NCI-H128 (cell line): Measurements from ENCODE around the gene MYO1E.
A peak's percentile ranks its signal among the peaks of the same experiment; 100 is the strongest.
"Not testable (repeated sequence)": the region's sequence is repeated elsewhere in the genome, so short reads cannot be mapped to it uniquely, and the experiment has no call there.

Experiments used
- DNase-seq: peaks from one replicate; lab custom pipeline; 2025; ENCODE audit not compliant: unreplicated experiment; lab: John Stamatoyannopoulos, UW

The MYO1E gene

DNA sequence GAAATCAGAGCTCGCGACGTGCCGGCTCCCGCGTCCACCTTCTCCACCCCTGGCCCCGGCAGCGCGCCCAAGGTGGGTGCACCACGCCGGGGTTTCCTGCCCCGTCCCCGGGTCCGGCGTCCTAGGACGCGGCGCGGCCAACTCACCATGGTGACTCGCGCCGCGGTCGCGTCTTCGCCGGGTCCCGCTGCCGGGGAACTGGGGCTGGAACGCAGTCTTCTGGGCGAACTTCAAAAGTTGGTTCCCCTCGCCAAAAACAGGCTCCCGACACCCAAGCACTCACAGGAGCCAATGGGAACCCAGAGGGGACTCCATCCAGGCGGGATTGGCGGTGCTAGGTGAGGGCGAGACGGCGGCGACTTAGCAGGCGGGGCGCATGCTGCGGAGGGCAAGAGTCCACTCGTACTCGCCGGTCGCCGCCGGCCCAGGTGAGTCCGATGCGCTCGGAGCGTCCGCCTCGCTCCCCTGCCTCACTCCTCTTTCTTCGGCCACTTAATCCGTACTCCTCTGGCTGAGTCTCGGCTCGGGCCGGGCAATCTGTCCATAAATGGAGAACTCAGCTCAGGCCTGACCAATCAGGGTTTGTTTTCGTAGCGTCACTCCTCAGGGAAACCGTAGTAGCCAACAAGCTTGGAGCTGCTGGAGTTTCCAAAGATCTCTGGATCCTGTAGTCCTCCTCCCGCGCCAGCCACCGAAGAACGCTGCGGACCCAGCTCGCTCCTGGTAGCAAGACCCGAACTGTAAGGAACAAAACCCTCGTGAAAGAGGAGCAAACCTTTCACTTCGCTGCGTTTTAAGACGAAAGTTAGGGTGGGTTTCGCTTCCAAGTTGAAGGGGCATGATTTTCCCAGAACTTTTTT lies at the start of gene MYO1E:
TSS of gene MYO1E (minus strand) at position 520 of the 860 bp plus-strand sequence. CDS start at position 149, 371 bp downstream.
- DNase-seq, result peak; percentile 67

DNA sequence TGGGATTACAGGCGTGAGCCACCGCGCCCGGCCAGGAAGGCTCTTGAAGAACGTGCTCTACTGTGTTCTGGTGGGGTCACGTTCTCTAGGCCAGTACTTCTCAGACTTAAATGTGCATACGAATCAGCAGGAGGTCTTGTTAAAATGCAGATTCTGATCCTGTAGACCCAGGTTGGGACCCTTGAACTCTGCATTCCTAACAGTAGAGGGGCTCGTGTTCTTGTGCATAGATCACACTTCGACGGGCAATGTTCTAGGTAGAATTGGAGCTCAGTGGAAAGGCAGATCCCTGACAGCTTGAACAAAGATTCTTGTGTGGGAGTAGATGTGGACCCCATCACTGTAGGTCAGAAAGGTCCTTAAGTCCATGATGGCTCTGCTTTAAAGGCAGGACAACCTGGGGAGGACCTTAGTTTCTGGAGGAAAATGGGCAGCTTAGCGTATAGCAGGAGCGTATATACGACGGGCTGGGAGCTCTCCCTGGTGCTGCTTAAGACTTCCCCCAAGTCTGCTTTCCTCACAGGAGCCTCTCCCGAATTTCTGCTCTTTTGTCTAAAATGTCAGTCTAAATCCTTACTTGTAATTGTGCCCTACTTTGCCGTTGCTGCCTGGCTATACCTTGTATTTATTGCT lies 48.4 kb upstream of the MYO1E start:
- no peak for DNase-seq

DNA sequence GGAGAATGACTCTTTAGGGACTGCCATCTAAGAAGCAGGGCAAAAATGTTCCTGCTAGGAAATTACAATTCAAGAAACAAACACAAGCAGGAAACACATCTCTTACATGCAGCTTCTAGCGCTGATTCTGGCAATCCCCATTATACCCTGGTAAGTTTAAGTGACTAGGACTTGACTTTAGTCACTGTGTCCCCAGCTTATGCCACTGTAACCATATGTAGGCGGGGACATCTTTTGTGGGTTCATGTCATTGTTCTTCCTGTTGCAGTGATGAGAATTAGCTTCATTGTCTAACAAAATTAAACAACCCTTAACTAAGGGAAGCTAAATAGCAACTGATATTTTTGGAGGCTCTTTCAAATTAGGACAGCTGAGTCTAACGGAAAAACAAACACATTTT lies 47.4 kb upstream of the MYO1E start:
- DNase-seq, result no peak

DNA sequence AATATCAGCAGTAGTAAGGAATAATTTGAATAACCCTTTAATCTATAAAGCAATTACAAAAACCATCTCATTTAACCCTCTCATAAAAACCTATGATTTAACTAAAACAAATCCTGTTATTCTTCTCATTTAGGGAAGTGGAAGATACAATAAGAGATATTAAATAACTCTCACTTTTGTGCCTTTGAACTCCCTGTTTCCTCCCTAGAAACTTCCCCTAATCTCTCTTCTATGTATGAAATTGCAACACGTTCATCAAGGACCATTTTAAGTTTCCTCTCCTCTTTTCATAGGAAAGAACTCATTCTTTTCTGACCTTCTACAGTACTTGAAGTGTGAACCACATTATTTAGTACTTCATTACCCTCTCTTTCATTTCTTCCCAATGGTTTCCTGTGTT lies 46.5 kb upstream of the MYO1E start:
- DNase-seq, result no peak

DNA sequence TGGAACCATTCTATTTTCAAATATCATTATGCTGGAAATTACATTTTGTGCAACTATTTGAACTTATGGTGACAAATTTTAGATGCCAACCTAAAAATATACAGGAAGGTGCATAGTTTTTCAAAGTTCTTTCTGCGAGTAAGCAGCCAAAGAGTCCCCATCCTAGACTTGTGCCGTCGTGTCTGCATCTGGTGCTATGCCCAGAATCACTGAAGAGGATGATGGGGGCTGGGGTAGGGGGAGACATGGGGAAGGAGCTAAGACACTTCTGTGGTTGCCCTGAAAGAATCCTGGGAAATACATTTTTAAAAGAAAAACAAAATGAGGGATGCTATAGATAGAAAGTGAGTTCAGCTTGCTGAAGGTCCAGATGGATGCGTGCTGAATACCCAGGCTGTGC lies 44.1 kb upstream of the MYO1E start:
- no peak for DNase-seq

DNA sequence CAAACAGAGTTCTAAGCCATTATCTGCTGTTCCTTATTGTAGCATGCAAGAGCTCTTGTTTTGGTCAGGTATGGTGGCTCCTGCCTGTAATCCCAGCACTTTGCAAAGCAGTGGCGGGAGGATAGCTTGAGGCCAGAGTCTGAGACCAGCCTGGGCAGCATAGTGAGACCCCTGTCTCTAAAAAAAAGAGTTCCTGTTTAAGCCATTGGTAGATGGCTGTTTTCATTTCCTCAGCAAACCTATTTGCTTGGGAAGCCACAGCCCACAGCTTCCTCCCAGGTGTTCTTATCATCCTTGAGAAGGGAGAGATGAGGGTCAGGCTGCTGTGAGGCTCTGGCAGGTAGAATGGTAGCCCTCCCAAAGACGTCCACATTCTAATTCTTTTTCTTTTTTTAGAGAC lies 40.9 kb upstream of the MYO1E start:
- DNase-seq, result no peak

DNA sequence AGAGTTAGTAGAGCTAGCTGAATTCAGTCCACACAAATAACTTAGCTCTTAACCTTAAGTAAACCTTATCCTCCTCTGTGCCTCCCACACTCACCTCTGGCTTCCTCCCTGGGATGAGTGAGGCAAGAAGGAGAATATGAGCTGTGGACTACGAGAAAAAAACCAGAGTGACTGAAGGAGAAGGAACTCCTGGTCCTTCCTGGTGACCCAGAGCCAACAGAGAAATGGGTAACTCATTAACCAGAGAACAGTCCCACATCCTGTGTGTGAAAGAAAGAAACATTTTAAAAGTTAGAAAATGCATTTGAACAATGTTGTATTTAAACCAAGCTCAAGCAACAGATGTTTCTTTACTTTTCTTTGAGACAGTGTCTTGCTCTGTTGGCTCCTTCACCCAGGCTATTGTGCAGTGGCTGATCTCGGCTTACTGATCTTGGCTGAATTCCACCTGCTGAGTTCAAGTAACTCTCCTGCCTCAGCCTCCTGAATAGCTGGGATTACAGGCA lies 37.8 kb upstream of the MYO1E start:
- no peak for DNase-seq

DNA sequence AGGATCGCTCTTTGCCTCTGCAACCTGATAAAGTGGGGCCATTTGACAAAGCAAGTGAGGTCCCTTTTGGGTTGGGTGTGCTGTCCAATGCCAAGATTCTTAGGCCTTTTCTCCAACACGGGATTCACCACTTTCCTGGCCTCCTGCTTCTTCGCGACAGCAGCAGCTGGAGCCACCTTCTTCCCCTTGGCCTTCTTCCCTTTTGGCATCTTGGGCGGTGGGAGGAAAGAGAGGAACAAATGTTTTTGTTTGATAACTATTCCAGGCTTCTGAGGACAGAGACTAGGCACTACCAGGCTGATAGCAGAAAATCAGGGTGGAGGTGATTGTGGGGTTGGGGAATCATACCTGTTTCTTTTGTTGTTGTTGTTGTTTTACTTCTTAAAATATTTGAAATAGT lies 35.3 kb upstream of the MYO1E start:
- no peak for DNase-seq

DNA sequence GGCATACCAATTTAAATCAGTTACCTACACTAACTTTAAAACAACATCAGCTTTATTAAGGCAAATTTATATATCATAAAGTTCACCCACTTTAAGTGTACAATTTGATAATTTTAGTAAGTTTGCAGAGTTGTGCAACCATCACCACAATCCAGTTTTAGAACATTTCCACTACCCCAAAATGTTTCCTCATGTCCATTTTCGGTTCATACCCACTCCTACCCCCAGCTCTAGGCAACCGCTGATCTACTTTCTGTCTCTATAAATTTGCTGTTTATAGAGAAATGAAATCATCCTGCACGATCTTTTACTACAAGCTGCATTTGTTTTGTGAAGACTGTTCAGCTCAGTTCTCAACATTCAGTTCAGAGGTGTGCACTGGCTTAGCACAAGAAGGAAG lies 33.8 kb upstream of the MYO1E start:
- no peak for DNase-seq

DNA sequence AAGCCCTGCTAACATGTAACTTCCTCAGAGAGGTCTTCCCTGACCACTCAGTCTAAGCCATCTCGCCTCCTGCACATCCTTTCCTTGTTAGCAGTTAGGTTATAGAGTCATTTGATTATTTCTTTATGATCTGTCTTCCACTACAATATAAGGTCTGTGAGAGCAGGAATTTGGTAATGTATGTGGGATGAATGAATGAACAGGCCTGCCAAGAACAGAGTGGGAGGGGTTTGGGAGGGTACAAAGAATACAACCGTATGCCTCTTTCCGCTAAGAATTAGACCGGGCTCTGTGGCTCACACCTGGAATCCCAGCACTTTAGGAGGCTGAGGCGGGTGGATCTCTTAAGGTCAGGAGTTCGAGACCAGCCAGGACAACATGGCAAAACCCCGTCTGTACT lies 32.4 kb upstream of the MYO1E start:
- no peak for DNase-seq

DNA sequence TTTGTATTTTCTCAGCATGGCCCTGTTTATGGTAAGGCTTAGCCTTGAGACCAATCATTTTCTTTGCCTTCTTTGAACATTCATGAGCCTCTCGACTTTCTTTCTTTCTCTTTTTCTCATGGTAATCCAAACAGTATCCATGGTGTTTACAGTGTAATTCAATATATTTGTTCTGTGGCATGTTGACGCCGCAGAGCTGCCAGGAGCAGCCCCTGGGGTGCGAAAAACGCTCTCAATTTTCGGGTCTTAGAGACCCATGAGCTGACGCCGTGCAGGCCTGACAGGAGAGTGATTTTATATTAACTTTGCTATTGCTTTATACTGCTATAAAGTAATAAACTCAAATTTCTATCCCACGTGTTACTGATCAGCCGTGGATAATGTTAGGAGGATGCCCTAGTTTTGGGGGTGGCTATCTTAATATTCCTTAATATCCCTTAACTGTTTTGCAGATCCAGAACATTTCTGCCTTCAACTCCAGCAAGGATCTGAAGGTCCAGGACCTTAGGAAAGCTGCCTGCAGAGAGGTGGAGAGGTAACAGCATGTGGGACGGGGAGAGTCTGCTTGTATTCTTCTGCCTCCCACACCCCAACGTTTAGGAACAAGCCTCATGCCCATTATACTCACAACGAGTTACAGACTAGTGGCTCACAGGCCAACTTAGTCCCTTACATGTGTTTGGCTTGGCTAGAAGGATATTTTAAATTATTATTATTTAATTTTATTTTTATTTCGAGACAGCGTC lies 29.3 kb upstream of the MYO1E start:
- peak; percentile 23 for DNase-seq

DNA sequence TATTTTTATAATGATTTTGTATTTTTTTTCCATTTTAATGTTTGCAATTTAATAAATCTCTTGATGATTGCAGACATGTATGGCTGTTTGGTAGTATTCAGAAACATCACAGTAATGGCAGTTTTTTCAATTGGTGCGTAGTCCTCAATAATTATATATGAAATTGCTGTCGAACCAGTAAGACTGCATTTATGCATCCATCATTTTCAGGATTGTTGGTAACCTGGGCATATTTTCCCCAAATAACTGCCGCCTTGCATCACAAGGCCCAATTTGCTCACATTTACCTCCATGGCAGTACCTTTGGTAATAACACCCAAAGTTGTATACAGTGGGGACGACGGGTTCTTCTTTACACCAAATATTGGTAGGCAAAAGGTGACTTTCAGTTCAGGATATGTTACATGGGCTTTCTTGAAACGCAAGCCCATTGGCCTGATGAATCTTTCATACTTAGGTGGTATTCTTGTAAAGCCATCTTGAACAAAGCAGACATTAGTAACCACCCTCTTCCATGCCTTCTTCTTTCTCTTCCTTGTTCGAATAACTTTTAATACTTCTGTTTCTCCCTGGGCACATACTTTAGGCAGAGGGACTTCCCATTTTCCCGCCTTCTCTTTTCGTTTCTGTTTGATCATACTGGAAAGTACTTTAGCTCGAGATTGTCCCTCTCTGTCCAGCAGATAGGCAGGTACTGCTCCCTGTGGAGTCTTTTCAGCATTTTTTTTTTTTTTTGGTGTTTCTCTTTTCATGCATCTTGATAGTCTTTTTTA lies 28.6 kb upstream of the MYO1E start:
- DNase-seq, result not testable (repeated sequence)

DNA sequence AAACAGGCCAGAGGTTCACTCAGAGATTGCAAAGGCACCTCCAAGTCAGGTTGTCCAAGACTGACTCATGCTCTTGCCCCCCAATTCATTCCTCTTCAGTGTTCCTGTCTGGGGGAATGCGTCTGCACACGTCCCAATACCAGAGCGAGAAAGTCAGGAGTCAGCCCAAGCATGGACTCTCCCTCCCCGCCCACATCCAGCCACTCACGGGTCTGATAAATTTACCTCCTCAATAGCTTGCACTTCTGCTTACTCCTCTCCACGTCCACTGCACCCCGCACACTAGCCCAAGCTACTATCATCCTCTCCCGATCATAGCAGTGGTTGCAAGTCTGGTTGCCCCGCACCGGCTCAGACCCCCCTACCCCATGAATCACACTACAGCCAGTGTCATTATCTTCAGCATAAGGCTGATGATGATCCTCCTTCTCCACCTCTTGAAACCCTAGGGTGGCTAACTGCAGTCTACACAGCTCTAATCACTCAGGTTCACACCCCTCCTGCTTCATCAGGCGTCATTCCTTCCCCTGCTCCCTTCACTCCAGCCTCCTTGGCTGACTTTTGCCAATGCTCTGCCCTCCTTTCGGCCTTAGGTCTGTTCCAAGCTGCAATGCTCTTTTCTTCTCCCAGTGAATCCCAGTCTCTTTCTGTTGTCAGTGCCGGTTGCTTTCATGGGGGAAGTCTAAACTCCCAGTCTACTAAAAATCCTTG lies 27.6 kb upstream of the MYO1E start:
- no peak for DNase-seq

DNA sequence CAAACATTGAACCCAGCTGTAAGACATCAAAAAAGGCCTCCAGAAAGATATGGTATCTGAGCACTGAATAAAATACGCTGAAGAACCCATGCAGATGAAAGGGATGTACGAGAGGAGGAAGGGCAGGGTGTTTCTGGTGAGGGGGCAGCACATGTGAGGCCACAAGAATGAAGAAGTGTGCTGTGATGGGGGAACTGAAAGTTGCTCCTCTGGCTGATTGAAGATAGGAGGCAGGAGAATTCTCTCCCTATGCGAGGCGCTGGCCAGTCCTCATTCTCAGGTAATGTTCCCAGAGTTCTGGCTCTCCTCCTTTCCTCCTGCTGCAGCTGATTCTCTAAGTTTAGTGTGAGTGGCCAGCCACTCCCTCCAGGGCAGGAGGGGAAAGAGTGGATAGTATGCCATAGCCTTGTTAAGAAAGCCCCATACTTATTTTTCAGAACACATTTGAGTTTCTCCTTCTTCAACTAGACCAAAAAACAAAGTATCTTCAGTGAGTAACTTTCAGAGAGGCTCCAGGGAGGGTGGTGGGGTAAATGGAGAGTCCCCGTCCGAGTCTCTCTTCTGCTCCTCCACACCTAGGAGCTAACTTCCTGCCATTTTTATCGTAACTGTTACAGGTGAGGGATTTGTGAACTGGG lies 26.9 kb upstream of the MYO1E start:
- DNase-seq, result no peak

DNA sequence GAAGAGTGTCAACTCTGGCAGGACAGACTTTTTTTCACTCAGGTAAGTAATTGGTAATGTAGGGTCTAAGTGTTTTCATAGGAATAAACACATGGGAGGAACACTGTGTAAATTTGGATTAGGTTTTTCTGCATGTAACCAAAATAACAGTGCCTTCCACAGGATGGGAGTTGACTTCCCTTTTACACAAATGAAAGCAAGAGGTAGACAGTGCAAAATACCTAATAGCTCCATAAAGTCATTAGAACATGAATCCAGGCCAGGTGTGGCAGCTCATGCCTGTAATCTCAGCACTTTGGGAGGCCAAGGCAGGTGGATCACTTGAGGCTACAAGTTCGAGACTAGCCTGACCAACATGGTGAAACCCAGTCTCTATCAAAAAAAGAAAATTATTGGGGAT lies 25.5 kb upstream of the MYO1E start:
- DNase-seq, result no peak

DNA sequence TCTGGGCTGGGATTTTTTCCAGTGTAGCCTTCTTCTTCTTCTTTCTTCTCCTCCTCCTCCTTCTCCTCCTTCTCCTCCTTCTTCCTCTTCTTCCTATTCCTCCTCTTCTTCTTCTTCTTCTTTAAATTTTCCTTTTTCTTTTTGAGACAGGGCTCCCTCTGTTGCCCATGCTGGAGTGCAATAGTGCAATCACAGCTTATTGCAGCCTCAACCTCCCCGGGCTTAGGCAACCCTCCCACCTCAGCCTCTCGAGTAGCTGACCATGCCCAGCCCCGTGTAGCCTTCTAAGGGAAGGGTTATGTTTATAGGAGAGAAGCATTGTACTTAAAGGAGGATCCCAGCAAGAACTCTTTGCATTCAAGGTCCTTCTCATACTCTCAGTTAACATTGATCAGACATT lies 24.0 kb upstream of the MYO1E start:
- DNase-seq, result no peak

DNA sequence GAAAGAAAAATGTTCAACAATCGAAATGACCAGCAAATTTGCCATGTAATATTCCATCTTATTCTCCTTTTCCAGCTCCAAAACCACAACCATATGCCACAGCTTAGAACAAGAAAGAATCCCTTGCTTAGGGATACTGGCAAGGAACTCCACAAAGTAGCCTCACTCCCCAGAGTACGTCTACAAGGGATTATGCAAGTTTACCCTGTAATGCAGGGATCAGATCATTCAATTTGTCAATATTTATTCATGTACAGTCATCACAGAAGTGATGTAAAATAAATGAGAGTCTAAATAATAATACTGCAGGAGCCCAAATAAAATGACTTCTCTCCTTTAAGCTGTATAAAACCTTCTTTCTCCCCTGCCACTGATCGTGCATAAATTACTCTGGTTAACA lies 23.5 kb upstream of the MYO1E start:
- DNase-seq, result no peak

DNA sequence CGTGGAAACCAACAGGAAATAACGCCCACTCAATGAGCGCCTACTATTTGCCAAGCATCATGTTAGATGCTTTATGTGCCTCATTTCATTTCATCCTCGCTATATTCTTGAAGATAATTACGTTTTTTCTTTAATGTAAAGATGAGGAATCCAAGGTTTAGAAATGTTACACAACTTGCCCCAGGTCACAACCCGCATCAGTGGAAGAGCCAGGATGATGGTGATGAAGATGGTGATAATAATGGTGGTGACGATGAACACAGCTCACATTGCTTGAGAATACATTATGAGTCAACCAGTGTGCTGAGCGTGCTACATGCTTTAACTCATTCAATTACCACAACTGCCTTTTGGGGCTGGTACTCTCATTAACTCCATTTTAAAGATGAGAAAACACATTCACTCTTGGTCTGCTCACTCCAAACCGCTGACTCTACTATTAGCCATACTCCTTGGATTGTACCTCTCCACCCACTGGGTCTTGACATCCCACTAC lies 21.5 kb upstream of the MYO1E start:
- DNase-seq, result no peak

DNA sequence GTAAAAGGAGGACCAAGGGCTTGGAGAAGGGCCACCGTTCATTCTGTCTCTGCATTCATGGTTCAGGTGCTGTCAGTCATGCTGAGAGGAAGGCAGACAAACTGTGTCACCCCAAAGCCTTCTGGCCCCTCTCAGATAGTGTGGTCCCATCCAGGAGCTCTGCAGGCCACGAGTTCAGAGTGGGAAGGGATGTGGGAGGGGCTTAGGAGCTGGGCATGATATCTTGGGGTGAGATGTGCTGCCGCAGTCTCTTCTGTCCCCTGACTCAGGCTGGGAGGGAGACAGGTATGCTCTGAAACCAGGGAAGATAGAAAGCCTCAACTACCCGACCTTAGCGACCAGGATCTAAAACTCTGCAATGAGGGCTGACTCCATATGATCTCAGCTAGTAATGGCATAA lies 19.6 kb upstream of the MYO1E start:
- no peak for DNase-seq

DNA sequence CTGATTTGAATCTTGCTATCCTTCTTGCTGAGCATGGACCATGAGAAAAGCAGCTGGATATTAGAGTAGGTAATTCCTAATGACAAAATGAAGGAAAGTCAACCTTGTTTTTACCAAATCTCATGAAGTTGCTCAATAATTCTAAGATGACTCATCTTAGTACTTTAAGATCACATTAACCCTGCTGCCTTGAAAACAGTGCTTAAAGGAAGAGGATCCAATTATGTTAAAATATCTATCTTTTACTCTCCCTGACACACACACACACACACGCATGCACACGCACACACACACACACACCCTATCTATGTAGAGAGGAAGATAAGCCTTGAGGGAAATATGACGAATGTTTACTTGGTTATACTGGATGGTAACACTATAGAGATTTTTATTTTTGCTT lies 16.0 kb upstream of the MYO1E start:
- DNase-seq, result no peak
